ENCODE results near the gene RAD51B. TPM values are rescaled to one million over a fixed set of nuclear protein-coding genes. Genes with fewer than 3 reads are reported as not detected.

RAD51B gene
- total RNA-seq, 1 experiment from 2014 or later = 10.8 TPM

DNA sequence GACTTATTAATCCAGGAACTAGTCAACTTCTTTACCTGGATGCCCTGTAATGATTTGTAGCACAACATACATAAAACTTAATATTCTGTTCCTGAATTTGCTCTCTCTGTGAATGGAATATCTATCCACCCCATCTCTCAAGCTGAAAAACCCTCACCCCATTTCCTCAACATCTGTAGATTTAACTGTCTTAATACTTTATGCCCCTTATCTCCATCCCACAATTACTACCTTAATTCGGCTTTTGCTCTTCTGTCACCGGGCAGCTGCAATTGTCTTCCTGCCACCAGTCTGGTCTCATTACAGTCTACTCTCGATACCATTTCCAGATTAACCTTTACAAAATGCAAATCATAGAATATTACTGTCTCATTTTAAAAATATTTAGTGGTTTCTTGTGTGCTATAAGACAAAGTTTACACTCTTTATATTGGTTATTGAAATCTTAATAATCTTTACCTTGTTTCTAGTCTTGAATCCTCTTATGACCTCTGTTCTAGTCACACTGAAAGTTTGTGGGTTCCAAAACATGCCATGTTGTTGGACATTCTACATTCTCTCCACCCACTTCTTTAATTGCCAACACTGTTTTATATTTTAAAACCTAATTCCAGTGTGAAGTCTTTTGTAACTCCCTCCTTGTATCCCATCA lies 347.3 kb downstream of the RAD51B start:
- H2AFZ ChIP-seq (ENCODE audit: low read length) = no peak overlapping the region
- POLR2A ChIA-PET (ENCODE audit: unreplicated experiment) = interaction anchor here (0.5 kb wide), 1 partner anchor 83 kb away, joined by 3 read pairs; no protein-coding TSS in a partner anchor
- H3K36me3 ChIP-seq (ENCODE audit: low read depth, low read length) = no peaks in the 10 kb centered on the region
- intact Hi-C loops (cut with micrococcal nuclease) = loop anchor here (5.0 kb wide), 1 partner anchor 210 kb away; no protein-coding TSS in a partner anchor
- peaks cover 33% of the 10 kb centered on the region for H3K4me1 ChIP-seq (ENCODE audit: insufficient read depth, low read length)
- no peaks in the 10 kb centered on the region for H3K9me3 ChIP-seq (ENCODE audit: low read length)
- H3K27ac ChIP-seq (ENCODE audit: low read length) = no peak overlapping the region
- BruUV-seq (replicated peaks) = no TSS peak
- no peaks in the 10 kb centered on the region for H4K20me1 ChIP-seq (ENCODE audit: low read length)
- DNase-seq (no peak), ATAC-seq (no peak)
- H3K4me2 ChIP-seq (ENCODE audit: low read length) = no peak overlapping the region
- TF ChIP-seq, protein P1, sequence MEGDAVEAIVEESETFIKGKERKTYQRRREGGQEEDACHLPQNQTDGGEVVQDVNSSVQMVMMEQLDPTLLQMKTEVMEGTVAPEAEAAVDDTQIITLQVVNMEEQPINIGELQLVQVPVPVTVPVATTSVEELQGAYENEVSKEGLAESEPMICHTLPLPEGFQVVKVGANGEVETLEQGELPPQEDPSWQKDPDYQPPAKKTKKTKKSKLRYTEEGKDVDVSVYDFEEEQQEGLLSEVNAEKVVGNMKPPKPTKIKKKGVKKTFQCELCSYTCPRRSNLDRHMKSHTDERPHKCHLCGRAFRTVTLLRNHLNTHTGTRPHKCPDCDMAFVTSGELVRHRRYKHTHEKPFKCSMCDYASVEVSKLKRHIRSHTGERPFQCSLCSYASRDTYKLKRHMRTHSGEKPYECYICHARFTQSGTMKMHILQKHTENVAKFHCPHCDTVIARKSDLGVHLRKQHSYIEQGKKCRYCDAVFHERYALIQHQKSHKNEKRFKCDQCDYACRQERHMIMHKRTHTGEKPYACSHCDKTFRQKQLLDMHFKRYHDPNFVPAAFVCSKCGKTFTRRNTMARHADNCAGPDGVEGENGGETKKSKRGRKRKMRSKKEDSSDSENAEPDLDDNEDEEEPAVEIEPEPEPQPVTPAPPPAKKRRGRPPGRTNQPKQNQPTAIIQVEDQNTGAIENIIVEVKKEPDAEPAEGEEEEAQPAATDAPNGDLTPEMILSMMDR (conservative IDR thresholded peaks at IDR 0.05; ENCODE audit: low read depth, low read length) = no peak
- TF ChIP-seq EZH2 (IDR thresholded peaks at IDR 0.05; ENCODE audit: low read length, unreplicated experiment) (no peak), EZH2phosphoT487 (IDR thresholded peaks at IDR 0.05; ENCODE audit: borderline replicate concordance, low read length) (no peak)
- no peak overlapping the region for H3K4me3 ChIP-seq (ENCODE audit: low read length)
- CTCF ChIA-PET = no interaction called here
- peaks cover under 1% of the 10 kb centered on the region for H3F3A ChIP-seq (ENCODE audit: low read length, unreplicated experiment)
- no peaks in the 10 kb centered on the region for H3K27me3 ChIP-seq (ENCODE audit: low read length)
- no peaks in the 10 kb centered on the region for H3K79me2 ChIP-seq (ENCODE audit: low read length)
- H3K9me2 ChIP-seq (replicated peaks; ENCODE audit: low read length) = no peaks in the 10 kb centered on the region
- no peak overlapping the region for H3K9ac ChIP-seq (ENCODE audit: low read length)

DNA sequence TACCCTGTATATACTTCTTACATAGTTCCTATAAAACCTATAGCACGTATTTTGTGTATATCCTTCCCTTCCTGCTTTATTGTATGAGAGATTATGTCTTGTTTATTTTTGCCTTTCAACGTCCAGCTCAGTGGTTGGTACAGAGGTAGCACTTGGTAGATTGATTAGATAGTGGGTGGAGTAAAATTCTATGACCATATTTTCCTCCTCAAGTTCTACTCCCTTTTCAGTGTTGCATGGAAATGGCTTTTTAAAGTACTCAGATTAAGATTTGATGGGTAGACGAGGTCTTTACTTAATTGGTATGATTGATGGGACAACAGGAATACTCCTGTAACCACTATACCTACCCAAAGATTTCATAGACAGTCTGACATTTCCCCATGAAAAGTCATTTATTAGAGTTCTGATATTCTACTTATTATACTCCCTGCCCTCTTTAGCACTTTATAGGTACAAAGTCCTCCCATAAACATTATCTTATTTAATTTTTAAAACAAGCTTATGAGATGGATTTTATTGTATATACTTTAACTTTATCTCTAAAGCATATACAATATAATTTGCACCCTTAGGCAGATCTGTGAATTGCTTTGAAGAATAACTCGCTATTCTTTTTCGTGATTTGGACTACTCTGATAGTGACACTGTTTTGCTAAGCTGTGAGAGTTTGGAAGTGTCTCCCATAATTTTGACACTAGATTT lies 348.0 kb downstream of the RAD51B start:
- ATAC-seq (no peak), DNase-seq (no peak)
- no TSS peak for BruUV-seq (replicated peaks)
- Histone ChIP-seq H3K36me3 (ENCODE audit: low read depth, low read length) (no peaks in the 10 kb centered on the region), H3K9me3 (ENCODE audit: low read length) (no peaks in the 10 kb centered on the region), H3K9me2 (replicated peaks; ENCODE audit: low read length) (no peaks in the 10 kb centered on the region), H3K9ac (ENCODE audit: low read length) (no peak overlapping the region), H3K27me3 (ENCODE audit: low read length) (no peaks in the 10 kb centered on the region), H3K27ac (ENCODE audit: low read length) (no peak overlapping the region), H3K4me1 (ENCODE audit: insufficient read depth, low read length) (peaks cover 40% of the 10 kb centered on the region), H3K4me2 (ENCODE audit: low read length) (no peak overlapping the region), H2AFZ (ENCODE audit: low read length) (no peak overlapping the region), H3K79me2 (ENCODE audit: low read length) (no peaks in the 10 kb centered on the region), H3K4me3 (ENCODE audit: low read length) (no peak overlapping the region), H3F3A (ENCODE audit: low read length, unreplicated experiment) (peaks cover 7% of the 10 kb centered on the region), H4K20me1 (ENCODE audit: low read length) (no peaks in the 10 kb centered on the region)
- CTCF ChIA-PET = no interaction called here
- POLR2A ChIA-PET (ENCODE audit: unreplicated experiment) = interaction anchor here (0.5 kb wide), 1 partner anchor 83 kb away, joined by 3 read pairs; no protein-coding TSS in a partner anchor
- TF ChIP-seq EZH2phosphoT487 (IDR thresholded peaks at IDR 0.05; ENCODE audit: borderline replicate concordance, low read length) = no peak
- TF ChIP-seq EZH2 (IDR thresholded peaks at IDR 0.05; ENCODE audit: low read length, unreplicated experiment) = no peak
- intact Hi-C loops (cut with micrococcal nuclease) = loop anchor here (5.0 kb wide), 1 partner anchor 210 kb away; no protein-coding TSS in a partner anchor

DNA sequence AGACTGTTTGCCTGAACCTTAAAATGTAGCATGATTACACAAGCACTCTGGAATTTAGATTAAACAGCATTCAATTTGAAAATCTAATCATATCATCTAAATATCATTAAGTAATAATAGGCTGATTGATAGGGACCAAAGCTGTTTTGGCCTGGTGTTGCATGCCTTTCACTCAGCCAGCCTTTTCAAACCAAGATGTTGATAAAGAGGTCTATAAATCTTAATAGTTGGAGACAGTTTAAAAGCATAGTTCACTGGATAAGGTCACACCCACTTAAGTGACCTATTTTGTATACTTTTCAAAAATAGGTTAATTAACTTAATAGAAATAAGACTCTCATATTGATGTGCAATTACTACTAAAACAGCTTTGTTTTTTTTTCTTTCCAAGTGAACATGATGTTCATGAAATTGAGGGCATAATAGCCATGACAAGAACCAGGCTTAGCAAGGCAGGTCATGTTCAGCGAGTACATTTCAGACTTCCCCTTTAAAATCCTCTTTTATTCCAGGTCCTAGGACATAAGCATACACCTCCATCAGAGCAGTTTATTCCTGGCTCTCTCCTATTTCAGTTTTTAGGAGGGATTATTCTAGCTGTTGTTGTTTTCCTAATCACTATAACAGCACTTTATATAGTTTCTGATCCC lies 349.0 kb downstream of the RAD51B start:
- H3K9ac ChIP-seq (ENCODE audit: low read length) = no peak overlapping the region
- H3K79me2 ChIP-seq (ENCODE audit: low read length) = no peaks in the 10 kb centered on the region
- H3K9me2 ChIP-seq (replicated peaks; ENCODE audit: low read length) = no peaks in the 10 kb centered on the region
- CTCF ChIA-PET = no interaction called here
- H2AFZ ChIP-seq (ENCODE audit: low read length) = no peak overlapping the region
- no peaks in the 10 kb centered on the region for H3K9me3 ChIP-seq (ENCODE audit: low read length)
- no peak overlapping the region for H3K4me3 ChIP-seq (ENCODE audit: low read length)
- H3K27me3 ChIP-seq (ENCODE audit: low read length) = no peaks in the 10 kb centered on the region
- no peaks in the 10 kb centered on the region for H3K36me3 ChIP-seq (ENCODE audit: low read depth, low read length)
- no peak overlapping the region for H3K27ac ChIP-seq (ENCODE audit: low read length)
- POLR2A ChIA-PET (ENCODE audit: unreplicated experiment) = interaction anchor here (0.6 kb wide), 2 partner anchors 22 to 72 kb away, joined by 3 read pairs; no protein-coding TSS in a partner anchor
- no peaks in the 10 kb centered on the region for H4K20me1 ChIP-seq (ENCODE audit: low read length)
- H3F3A ChIP-seq (ENCODE audit: low read length, unreplicated experiment) = peaks cover 13% of the 10 kb centered on the region
- no TSS peak for BruUV-seq (replicated peaks)
- ATAC-seq (no peak), DNase-seq (no peak)
- intact Hi-C loops (cut with micrococcal nuclease) = loop anchor here (5.0 kb wide), 1 partner anchor 209 kb away; no protein-coding TSS in a partner anchor
- H3K4me2 ChIP-seq (ENCODE audit: low read length) = no peak overlapping the region
- no peak for TF ChIP-seq EZH2 (IDR thresholded peaks at IDR 0.05; ENCODE audit: low read length, unreplicated experiment)
- TF ChIP-seq EZH2phosphoT487 (IDR thresholded peaks at IDR 0.05; ENCODE audit: borderline replicate concordance, low read length) = no peak
- TF ChIP-seq, protein P1 (conservative IDR thresholded peaks at IDR 0.05; ENCODE audit: low read depth, low read length) = no peak
- H3K4me1 ChIP-seq (ENCODE audit: insufficient read depth, low read length) = peaks cover 50% of the 10 kb centered on the region

Measured in PC-3 (cell line).